Germinal center (tissue), 1 donor: ENCODE results near the gene LIPE.

Experiments
- DNase-seq: peaks from one replicate; pipeline ENCODE4 v3.0.0; 2012; ENCODE audit warnings: mixed read lengths, low spot score

LIPE gene

DNA sequence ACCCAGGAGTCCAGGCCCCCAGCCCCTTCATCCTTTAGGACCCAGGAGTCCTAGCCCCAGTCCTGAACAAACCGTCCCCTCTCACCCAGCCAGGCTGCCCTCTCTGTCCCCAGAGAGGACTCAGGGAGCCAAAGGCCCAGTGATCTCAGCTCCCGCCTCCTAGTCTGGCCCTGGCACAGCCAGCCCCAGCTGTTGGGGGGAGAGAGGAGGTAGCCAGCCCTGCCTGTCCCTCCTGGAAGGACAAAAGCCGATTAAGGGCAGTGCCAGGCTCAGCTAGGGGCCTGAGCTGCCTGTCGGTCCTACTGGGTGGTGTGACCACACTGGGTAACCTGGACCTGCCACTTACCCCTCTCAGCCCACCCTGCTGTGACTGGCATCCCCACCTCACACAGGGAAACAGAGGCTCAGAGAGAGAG lies 14.5 kb downstream of the LIPE start:
- no peak for DNase-seq

GRCh38 chr19:42412227-42412626 lies 15.0 kb downstream of the LIPE start:
- no peak for DNase-seq

- DNase-seq: no peak
These were observed 15.5 kb downstream of the LIPE start for GRCh38 chr19:42411581-42412178.

DNA sequence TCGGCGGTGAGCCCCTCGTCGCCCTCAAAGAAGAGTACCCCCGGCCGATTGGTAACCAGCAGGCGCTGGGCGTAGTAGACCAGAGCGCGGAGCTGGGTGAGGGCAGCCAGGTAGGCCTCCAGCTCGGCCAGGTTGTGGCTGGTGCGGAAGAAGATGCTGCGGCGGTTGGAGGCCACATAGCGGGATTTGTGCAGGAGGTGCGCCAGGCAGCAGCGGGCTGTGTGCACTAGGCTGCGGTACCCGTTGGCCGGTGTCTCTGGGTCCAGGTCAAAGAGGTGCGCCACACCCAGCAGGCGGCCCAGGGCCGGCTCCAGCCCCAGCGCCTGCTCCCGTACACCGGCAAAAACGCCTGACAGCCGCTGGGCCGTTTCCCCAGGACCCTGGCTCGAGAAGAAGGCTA lies 16.8 kb downstream of the LIPE start:
- no peak for DNase-seq

DNA sequence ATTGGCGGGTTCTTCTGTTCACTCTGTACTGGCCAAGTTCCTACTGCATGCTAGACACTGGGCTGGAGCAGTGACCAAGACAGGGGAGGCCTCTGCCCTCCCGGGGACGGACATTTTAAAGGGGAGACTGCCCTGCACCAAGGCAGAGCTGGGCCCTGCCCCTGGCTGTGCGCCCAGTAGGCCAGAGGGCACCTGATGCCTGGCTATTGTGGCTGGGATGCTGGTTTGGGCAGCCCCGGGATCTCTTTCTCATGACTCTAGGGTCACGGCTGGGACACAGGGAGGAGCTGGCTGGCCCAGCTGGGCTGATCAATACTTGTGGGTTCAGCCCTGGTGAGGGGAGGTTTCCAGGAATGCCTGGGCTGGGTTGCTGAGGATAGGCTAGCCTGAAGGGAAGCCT lies 17.7 kb downstream of the LIPE start:
- DNase-seq: no peak

DNA sequence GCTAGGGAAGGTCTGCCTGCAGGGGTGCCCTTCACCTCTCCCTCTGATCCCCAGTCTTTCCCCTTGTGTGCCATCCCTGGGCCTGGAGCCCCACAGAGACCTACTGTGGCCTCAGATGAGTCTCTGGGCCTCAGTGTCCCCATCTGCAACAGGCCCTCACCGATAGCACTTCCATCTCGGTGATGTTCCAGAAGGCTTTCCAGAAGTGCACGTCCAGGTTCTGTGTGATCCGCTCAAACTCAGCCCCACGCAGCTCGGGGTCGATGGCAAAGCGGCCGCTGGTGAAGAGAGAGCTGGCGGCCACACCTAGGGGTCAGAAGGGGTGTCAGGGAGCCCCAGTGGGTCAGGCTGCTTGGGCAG lies 19.4 kb downstream of the LIPE start:
- DNase-seq: no peak

DNA sequence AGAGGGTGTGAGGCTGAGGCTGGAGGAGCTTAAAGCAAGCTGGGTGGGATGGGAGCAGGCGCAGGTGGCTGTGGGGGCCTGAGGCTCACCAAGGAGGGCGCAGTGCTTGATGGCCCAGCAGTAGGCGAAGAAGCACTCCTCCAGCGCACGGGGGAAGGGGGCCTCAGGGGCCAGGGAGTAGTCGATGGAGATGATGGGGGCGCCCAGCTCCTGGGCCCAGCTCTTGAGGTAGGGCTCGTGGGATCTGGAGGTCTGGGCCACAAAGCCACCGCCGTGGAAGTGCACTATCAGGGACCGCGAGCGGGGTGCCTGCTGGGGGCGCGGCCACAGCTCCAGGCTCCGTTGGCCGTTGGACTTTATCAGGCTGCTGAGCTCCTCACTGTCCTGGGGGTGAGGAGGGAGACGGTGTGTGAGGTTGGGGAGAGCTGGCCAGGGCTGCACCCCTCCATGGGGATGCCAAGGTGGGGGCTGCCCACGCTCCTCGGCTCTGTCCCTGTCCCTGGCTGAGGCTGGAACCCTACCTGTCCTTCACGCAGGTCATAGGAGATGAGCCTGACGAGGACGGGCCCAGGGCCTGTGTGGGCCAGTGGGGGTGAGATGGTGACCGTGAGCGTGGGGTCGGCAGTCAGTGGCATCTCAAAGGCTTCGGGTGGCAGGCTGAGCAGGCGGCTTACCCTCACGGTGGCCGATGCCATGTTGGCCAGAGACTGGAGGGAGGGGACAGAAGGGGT lies 19.9 kb downstream of the LIPE start:
- no peak for DNase-seq

DNA sequence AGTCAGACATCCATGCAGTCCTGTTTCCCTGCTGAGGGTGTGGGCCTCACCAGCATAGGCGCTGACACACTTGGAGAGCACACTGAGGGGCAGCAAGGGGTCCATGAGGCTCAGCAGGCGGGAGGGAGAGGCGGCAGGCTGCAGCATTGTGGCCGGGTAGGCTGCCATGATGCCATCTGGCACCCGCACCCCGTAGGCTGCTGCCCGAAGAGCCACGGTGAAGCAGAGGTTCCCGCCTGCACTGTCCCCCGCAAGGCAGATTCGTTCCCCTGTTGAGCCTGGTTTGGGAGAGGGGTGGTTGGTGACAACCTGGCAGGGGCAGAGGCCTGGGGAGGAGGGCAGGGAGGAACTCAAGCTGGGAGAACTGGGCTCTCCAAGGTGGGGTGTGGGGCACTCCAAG lies 21.1 kb downstream of the LIPE start:
- no peak for DNase-seq

DNA sequence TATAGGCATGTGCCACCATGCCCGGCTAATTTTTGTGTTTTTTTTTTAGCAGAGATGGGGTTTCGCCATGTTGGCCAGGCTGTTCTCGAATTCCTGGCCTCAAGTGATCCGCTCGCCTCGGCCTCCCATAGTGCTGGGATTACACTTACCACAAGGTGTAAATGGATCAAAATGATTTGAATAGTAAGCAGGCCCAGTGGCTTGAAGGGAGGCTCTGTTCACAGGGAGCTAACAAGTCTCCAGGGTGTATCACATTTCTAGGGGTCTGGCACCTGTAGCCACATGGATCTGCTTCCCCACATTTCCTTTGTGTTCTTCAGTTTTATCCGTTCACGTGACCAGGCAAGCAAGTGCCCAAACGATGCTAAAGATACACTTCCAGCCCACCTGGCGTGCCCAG lies 23.6 kb downstream of the LIPE start:
- no peak for DNase-seq

- no peak for DNase-seq
These were observed 24.6 kb downstream of the LIPE start for GRCh38 chr19:42402376-42403116.

DNA sequence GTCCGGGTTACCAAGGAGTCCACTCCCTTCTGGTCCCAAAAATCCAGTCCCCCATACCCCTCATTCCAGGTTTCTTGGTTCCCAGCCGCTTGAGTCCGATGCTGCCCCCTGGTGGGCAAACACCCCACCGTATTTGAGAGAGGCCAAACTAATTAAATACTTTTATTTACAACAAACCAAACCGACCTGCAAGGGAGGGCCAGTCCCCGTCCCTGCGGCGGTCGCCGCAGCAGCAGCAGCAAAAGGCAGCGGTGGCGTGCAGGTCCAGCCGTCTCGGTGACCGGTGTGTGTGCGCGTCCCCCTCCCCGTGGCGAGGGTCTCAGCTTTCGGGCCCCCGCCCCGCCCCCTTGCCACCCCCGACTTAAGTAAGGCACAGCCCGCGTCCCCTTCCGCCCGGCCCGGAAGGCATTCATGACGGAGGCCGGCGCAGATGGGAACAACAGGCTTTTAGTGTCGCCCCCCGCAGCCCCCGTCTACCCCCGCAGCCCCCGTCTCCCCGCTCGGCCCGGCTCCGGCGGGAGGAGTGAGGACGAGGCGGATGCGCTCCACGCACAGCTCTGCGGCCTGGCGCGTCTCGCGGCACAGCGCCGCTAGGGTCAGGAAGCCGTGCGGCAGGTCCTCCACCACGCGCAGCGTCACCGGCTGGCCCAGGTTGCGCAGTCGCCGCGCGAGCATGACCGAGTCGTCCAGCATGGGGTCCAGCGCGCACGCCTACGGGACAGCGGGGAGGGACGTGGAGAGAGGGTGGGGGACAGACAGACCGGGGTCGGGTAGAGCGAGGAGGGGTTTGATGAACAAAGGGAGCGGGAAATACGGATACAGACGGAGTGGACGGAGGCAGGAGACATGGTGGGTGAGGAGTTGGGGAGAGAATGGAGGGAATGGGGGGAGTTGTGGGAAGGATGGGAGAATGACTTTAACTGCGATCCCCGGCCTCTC lies 25.6 kb downstream of the LIPE start:
- DNase-seq: peak; percentile 80

DNA sequence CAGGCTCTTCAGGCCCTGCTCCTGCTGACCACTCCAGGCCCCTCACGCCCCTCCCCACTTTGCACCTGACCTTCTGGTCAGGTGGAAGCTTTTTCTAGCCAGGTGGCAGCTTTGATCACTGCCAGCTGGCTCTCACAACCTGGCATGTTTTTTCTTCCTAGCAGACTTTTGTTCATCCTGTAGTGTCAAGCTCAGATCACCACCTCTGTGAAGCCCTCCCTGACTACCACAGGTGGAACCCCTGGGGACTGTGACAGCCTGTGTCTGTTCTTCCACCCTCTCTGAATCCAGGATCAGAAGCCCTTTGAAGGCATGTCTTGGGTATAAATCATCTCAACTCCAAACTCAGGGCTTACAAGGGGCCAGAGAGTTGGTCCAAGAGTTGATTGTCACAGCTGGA lies 26.8 kb downstream of the LIPE start:
- DNase-seq: no peak

- DNase-seq: no peak
These were observed 29.7 kb downstream of the LIPE start for GRCh38 chr19:42397263-42398166.

DNA sequence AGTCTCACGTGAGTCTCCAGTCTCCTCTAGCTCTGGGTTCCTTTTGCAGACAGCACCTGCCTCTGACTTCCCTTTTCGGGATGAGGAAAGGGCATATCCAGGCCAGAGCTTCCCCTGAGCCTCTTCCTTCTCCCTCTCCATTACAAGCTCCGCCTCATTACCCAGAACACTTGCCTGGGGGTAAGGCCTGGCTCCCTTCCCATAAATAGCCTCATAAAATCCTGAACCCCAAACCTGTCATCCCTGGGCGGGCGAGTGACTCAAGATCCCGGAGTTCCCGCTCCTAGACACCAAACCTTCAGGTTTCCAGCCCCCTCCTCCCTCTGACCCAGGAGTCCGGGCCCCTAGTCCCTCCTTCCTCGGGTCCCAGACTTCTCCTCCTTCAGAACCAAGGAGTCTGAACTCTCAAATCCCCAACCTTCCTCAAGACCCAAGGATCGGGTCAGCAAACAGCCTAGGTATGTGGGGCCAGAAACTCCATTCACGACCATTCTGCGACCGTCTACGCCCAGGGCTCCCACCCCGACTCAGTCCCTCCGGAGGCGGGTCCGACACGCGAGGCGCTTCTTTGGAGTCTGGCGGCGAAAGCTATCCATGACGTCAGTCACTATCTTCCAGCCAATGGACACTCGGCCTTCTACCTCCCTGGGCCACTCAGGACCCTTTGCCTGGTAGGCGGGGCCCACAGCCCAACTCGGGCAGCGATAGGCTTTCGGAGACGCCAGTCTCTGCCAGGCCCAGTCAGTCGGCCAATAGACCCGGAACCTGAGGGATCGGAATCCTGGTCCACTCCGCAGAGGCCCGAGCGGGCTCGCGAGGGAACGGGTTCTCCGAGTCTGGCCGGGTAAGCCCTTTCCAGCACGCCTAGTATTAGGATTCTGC lies 30.6 kb downstream of the LIPE start:
- peak; percentile 100 for DNase-seq

DNA sequence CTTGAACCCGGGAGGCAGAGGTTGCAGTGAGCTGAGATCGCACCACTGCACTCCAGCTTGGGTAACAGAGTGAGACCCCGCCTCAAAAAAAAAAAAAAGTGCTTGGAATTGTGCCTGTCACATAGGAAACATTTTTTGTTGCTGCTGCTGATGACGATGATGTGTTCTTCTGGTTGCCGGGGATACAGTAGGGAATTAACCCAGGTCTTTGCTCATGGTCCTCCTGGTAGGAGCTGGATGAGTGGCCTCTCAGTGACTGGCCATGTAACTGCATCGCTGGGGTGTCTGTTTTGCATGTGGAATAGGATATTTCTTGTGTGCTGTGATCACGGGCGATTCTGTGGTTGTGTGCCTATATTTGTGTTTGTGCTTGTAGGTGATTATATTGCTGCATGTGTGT lies 32.4 kb downstream of the LIPE start:
- DNase-seq: no peak

- DNase-seq: no peak
These were observed 35.0 kb downstream of the LIPE start for GRCh38 chr19:42392165-42392564.

DNA sequence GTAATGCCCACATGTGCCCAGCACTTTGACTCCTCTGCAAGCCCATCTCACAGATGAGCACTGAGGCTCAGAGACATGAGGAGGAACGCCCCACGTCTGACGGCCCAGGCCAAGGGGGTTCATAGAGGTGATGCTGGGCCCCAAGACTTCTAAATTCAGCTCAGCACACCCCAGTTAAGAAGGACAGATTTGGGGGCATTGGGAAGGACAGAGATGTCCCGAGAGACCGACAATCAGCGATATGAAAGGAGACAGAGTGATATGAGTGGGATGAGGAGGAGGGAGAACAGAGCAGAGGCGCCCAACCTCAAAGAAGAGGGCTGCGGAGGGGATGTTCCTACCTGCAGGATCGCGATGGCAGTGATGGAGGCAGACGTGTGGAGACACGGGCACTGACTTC lies 37.3 kb downstream of the LIPE start, which contains the start of gene CNFN:
Gene CNFN (minus strand): TSS at position 399 of the 400 bp plus-strand sequence. CDS start 1,260 bp downstream, outside the sequence.
- no peak for DNase-seq

GRCh38 chr19:42388851-42389489 lies 38.2 kb downstream of the LIPE start:
- DNase-seq: no peak

DNA sequence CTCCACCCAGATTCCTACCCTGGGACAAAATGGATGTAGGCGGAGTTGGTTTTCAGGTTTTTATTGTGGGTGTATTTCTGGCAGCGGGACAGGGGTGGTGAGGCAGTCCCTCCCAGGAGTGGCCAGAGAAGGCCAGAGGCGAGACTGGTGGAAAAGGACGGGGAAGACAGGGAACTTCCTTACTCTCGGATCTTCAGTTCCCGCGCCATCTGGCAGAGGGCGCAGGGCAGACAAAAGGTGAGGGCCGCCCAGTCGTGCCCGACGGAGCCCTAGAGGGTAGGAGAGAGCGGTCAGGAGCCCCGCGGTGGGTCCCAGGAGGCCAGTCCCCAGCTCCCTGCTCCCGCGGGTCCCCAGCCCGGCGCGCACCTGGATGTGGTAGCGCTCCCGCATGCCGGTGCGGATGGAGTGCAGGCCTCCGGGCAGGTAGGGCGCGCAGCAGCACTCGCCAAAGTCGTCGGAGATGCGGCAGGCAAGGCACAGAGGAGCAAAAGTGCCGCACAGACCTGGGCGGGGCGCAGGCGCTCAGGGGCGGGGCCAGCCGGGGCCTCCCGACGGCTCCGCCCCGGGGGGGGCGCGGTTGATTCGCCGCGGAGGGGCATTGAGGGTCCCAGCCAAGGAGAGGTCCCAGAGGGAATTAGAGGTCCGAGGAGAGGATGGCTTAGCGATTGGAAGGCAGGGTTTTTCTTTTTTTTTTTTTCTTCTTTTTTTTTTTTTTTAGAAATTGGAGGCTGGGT lies 40.0 kb downstream of the LIPE start:
- DNase-seq: peak; percentile 88
